ENCODE results near the gene NRP2. TPM values are rescaled to one million over a fixed set of nuclear protein-coding genes. Genes with fewer than 3 reads are reported as not detected.

Gene NRP2
- total and polyA plus RNA-seq, 4 donors: 3.8 to 17.7 (median 12.2) TPM

GRCh38 chr2:205816268-205816667 lies 134.0 kb downstream of the NRP2 start:
- H3K4me3 ChIP-seq (ENCODE audit: low read depth in 1 of 3, low read length in 3 of 3): no peak overlapping the region
- no peak for DNase-seq (ENCODE audit: low spot score)
- H3K36me3 ChIP-seq (ENCODE audit: control insufficient read depth in 4 of 4, insufficient read depth in 3 of 4, low read depth in 1 of 4, low read length in 3 of 4): no peaks in the 10 kb centered on the region
- H3K9ac ChIP-seq (ENCODE audit: low read depth in 1 of 2, low read length in 2 of 2): no peak overlapping the region
- no peaks in the 10 kb centered on the region for H3K4me1 ChIP-seq (ENCODE audit: control insufficient read depth in 4 of 4, insufficient read depth in 4 of 4, low read length in 3 of 4)
- TF ChIP-seq CTCF (IDR thresholded peaks at IDR 0.05; ENCODE audit: low read depth, low read length, missing input control): no peak
- TF ChIP-seq, protein P1, sequence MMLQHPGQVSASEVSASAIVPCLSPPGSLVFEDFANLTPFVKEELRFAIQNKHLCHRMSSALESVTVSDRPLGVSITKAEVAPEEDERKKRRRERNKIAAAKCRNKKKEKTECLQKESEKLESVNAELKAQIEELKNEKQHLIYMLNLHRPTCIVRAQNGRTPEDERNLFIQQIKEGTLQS (IDR thresholded peaks at IDR 0.05): no peak
- TF ChIP-seq TAF1 (conservative IDR thresholded peaks at IDR 0.05): no peak
- TF ChIP-seq NR2F2 (IDR thresholded peaks at IDR 0.05): no peak
- no peak for TF ChIP-seq HNF4G (IDR thresholded peaks at IDR 0.05)
- H3K27ac ChIP-seq (ENCODE audit: low read depth in 1 of 2, low read length in 2 of 2): no peak overlapping the region
- H3K9me3 ChIP-seq (ENCODE audit: control insufficient read depth in 4 of 4, low read length in 3 of 4): no peaks in the 10 kb centered on the region
- no peaks in the 10 kb centered on the region for H3K27me3 ChIP-seq (ENCODE audit: control insufficient read depth in 4 of 4, insufficient read depth in 4 of 4, low read length in 3 of 4)

DNA sequence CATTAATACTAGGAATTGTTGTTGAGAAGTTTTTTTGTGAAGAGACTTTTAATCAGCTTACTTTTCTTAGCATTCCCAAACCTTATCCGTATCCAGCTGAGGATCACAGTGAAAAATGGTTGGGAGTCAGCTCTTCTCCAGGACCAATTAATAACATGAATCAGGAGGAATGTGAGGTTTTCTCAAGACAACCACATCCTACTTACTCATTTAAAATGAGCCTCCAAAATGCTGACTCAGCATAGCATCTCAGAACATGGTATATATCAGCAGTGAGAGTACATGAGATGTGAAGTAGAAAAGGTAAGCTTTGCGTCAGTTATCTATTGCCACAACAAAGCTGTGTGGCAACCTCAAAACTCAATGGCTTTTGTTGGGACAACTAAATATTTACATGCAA lies 140.3 kb downstream of the NRP2 start:
- no peak overlapping the region for H3K9ac ChIP-seq (ENCODE audit: low read depth in 1 of 2, low read length in 2 of 2)

More for the DNA sequence above, 140.3 kb downstream of the NRP2 start:
- TF ChIP-seq YY1 (IDR thresholded peaks at IDR 0.05) (no peak), RXRA (IDR thresholded peaks at IDR 0.05) (no peak), ZBTB33 (IDR thresholded peaks at IDR 0.05) (no peak), JUND (IDR thresholded peaks at IDR 0.05) (no peak), FOXA1 (IDR thresholded peaks at IDR 0.05) (no peak), CTCF (IDR thresholded peaks at IDR 0.05; ENCODE audit: low read depth, low read length, missing input control) (no peak), EGR1 (IDR thresholded peaks at IDR 0.05; ENCODE audit: low read depth in 2 of 2) (no peak), HNF4A (conservative IDR thresholded peaks at IDR 0.05) (no peak), TAF1 (conservative IDR thresholded peaks at IDR 0.05) (no peak), FOXA2 (IDR thresholded peaks at IDR 0.05) (no peak), NR2F2 (IDR thresholded peaks at IDR 0.05) (no peak), GABPA (IDR thresholded peaks at IDR 0.05 in 1 of 2, conservative IDR thresholded peaks at IDR 0.05 in 1 of 2) (no peak), HNF4G (IDR thresholded peaks at IDR 0.05) (no peak), RAD21 (IDR thresholded peaks at IDR 0.05) (no peak), SP1 (IDR thresholded peaks at IDR 0.05) (no peak)
- TF ChIP-seq, protein P1 (IDR thresholded peaks at IDR 0.05): no peak
- TF ChIP-seq, protein P2, sequence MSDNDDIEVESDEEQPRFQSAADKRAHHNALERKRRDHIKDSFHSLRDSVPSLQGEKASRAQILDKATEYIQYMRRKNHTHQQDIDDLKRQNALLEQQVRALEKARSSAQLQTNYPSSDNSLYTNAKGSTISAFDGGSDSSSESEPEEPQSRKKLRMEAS (IDR thresholded peaks at IDR 0.05): no peak
- TF ChIP-seq, protein P3, sequence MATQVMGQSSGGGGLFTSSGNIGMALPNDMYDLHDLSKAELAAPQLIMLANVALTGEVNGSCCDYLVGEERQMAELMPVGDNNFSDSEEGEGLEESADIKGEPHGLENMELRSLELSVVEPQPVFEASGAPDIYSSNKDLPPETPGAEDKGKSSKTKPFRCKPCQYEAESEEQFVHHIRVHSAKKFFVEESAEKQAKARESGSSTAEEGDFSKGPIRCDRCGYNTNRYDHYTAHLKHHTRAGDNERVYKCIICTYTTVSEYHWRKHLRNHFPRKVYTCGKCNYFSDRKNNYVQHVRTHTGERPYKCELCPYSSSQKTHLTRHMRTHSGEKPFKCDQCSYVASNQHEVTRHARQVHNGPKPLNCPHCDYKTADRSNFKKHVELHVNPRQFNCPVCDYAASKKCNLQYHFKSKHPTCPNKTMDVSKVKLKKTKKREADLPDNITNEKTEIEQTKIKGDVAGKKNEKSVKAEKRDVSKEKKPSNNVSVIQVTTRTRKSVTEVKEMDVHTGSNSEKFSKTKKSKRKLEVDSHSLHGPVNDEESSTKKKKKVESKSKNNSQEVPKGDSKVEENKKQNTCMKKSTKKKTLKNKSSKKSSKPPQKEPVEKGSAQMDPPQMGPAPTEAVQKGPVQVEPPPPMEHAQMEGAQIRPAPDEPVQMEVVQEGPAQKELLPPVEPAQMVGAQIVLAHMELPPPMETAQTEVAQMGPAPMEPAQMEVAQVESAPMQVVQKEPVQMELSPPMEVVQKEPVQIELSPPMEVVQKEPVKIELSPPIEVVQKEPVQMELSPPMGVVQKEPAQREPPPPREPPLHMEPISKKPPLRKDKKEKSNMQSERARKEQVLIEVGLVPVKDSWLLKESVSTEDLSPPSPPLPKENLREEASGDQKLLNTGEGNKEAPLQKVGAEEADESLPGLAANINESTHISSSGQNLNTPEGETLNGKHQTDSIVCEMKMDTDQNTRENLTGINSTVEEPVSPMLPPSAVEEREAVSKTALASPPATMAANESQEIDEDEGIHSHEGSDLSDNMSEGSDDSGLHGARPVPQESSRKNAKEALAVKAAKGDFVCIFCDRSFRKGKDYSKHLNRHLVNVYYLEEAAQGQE (IDR thresholded peaks at IDR 0.05): no peak
- Histone ChIP-seq H3K4me1 (ENCODE audit: control insufficient read depth in 4 of 4, insufficient read depth in 4 of 4, low read length in 3 of 4) (no peaks in the 10 kb centered on the region), H3K27ac (ENCODE audit: low read depth in 1 of 2, low read length in 2 of 2) (no peak overlapping the region), H3K4me3 (ENCODE audit: low read depth in 1 of 3, low read length in 3 of 3) (no peak overlapping the region), H3K9me3 (ENCODE audit: control insufficient read depth in 4 of 4, low read length in 3 of 4) (no peaks in the 10 kb centered on the region), H3K27me3 (ENCODE audit: control insufficient read depth in 4 of 4, insufficient read depth in 4 of 4, low read length in 3 of 4) (peaks cover 0 to 3% (median 0%) of the 10 kb centered on the region in 4 donors), H3K36me3 (ENCODE audit: control insufficient read depth in 4 of 4, insufficient read depth in 3 of 4, low read depth in 1 of 4, low read length in 3 of 4) (no peaks in the 10 kb centered on the region)
- DNase-seq (ENCODE audit: low spot score): no peak
- 99% methylated on average over 2 of the region's 2 CpGs for WGBS
